ENCODE results near the gene KCNK4.

KCNK4 gene

GRCh38 chr11:64289002-64289564, 2.0 kb upstream of the KCNK4 start:
- in situ Hi-C loops (cut with MboI; ENCODE audit: low sequenced_read_pairs): no loop called here

DNA sequence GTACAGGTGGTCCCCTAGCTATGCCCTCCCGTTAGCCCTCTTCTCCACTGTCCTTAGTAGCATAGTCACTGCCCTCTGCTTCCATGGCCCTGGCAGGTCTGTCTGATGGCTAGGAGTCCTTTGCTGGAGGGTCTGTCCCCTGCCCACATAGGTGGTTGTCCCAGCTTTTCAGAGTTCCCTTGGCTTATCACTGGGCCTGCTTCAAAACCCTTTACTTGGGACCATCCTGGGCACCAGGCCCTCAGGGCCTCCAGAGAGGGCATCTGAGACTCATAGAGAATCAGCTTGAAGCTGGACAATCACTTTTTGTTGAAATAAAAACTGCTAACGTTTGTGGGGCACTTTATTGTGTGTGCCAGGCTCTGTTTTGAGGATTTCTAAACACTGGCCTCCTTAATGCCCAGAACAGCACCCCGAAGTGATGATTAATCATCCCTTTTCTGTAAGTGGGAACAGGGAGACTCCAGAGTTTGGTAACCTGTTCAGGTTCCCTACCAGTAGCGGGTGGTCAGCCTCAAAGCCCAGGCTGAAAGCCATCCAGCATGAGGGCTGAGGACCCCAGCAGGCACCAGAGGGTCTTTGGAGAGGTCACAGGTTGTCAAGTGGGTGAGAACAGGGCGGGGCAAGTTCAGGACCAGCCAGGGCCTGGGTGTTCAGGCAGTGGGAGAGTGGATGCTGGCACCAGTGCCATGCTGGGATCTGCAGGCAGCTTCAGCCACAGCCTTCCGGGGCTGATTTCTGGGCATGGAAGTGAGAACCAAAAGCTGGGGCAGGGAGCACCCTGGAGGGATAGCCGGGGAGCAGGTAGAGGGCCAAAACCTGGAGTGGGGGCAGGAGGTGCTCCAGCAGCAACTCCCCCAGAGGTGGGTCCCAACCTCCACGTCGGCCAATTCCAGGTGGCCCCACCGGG, 495 bp upstream of the KCNK4 start:
- in situ Hi-C loops (cut with MboI; ENCODE audit: low sequenced_read_pairs): no loop called here

DNA sequence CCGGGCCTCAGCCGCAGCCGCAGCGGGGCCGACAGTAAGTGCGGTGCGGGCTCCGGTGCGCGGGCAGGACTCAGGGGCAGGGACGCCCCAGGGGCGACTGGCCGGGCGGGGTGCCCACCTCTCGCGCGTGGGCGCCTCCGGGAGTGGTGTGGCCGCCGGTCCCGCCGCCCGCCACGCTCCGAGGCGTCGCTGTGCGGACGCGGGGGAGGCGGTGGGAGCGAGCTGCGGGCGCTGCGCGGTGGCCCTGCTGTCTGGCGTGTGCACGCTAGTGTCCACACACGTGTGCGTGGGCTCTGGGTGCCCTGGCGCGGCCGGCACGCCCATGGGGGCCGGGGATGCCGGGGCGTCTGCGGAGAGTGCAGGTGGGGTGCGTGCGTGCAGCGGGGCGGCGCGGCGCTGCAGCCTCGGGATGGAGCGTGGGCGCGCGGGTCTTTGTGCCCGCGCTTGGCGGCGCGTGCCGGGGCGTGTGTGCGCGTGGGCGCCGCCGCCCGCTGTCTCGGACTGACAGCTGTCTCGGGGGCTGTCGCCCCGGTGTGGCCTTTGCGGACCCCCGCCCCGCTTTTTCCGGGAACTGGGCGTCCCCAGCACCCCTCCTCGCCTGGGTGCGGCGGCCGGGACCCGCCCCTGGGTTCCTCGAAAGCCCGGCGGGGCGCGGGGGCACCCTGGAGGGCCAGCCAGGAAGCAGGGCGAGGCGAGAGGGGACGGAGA, 804 bp downstream of the KCNK4 start:
- in situ Hi-C loops (cut with MboI; ENCODE audit: low sequenced_read_pairs): no loop called here

GRCh38 chr11:64292460-64293254, 1.6 kb downstream of the KCNK4 start:
- in situ Hi-C loops (cut with MboI; ENCODE audit: low sequenced_read_pairs): no loop called here

- in situ Hi-C loops (cut with MboI; ENCODE audit: low sequenced_read_pairs): no loop called here
Measured at GRCh38 chr11:64294774-64295173, 3.7 kb downstream of the KCNK4 start.

DNA sequence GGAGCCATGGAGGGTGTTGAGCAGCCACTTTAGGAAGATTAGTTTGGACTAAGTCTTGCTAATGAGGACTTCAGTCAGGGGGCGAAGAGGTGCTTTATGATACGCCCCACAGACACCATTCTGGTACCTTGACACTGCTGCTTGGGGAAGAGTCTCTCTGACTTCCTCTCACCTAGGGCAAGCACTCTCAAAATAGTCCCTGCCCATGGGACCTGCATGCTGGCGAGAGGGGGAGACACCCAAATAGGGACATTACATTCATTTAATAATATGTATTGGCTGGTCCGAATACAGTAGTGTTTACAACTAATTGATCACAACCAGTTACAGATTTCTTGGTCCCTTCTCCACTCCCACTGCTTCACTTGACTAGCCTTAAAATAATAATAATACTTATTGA, 4.7 kb downstream of the KCNK4 start:
- in situ Hi-C loops (cut with MboI; ENCODE audit: low sequenced_read_pairs): no loop called here

GRCh38 chr11:64296236-64296635, 5.1 kb downstream of the KCNK4 start:
- in situ Hi-C loops (cut with MboI; ENCODE audit: low sequenced_read_pairs): no loop called here

DNA sequence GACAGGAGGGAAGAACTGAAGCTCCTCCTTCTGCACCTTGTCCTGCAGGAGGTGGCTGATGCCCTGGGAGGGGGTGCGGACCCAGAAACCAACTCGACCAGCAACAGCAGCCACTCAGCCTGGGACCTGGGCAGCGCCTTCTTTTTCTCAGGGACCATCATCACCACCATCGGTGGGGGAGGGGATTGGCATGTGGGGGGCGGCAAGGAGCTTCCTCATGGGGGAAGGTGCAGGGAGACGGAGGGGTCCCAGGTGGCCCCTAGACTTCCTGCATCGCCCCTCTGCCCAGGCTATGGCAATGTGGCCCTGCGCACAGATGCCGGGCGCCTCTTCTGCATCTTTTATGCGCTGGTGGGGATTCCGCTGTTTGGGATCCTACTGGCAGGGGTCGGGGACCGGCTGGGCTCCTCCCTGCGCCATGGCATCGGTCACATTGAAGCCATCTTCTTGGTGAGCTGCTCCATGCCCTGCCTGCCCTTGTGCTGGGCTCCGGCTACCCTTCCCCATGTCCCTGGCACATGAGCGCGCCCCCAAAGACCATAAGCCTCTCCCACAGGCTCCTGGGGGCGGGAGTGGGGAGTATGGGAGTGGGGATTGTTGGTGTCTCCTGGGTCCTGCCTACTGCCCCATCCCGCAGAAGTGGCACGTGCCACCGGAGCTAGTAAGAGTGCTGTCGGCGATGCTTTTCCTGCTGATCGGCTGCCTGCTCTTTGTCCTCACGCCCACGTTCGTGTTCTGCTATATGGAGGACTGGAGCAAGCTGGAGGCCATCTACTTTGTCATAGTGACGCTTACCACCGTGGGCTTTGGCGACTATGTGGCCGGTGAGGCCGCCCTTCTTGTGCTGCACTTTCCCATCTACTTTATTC, 6.0 kb downstream of the KCNK4 start:
- in situ Hi-C loops (cut with MboI; ENCODE audit: low sequenced_read_pairs): no loop called here

DNA sequence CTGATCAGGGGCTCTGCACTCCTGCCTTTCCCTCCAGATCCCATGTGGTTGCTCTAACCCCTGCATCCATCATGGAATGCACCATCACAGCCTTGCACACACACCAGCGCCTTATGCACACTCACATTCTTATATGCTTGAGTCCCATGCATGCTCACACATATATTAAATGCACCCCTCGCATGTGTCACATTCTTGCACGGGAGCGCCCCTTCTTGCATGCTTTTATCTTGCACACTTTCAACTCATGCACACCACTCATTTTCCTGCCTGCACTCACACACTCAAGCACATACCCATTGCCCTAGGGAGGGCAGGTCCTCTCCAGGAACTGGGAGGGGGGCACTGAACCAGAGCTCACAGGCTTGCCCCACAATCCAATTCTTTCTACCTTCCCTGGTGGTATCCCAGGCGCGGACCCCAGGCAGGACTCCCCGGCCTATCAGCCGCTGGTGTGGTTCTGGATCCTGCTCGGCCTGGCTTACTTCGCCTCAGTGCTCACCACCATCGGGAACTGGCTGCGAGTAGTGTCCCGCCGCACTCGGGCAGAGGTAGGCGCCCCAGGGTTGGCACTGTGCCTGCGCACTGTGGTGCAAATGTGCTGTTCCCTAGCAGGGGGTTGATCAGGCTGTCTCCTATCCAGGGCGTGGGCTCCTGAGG, 6.7 kb downstream of the KCNK4 start:
- in situ Hi-C loops (cut with MboI; ENCODE audit: low sequenced_read_pairs): no loop called here

DNA sequence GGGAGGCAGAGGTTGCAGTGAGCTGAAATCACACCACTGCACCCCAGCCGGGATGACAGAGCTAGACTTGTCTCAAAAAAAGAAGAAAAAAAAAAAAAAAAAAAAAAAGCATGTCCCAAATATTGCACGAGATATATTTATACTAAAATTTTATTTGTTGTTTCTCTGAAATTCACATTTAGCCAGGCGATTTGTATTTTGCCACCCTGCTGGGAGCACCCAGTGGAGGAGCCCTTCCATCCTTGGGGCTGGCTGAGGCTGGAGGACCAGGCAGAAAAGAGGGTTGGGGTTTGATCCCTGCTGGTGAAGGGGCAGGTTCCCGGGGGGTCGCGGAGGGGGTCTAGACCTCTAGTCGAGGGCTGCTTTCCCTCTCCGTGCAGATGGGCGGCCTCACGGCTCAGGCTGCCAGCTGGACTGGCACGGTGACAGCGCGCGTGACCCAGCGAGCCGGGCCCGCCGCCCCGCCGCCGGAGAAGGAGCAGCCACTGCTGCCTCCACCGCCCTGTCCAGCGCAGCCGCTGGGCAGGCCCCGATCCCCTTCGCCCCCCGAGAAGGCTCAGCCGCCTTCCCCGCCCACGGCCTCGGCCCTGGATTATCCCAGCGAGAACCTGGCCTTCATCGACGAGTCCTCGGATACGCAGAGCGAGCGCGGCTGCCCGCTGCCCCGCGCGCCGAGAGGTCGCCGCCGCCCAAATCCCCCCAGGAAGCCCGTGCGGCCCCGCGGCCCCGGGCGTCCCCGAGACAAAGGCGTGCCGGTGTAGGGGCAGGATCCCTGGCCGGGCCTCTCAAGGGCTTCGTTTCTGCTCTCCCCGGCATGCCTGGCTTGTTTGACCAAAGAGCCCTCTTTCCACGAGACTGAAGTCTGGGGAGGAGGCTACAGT, 8.1 kb downstream of the KCNK4 start:
- in situ Hi-C loops (cut with MboI; ENCODE audit: low sequenced_read_pairs): no loop called here

DNA sequence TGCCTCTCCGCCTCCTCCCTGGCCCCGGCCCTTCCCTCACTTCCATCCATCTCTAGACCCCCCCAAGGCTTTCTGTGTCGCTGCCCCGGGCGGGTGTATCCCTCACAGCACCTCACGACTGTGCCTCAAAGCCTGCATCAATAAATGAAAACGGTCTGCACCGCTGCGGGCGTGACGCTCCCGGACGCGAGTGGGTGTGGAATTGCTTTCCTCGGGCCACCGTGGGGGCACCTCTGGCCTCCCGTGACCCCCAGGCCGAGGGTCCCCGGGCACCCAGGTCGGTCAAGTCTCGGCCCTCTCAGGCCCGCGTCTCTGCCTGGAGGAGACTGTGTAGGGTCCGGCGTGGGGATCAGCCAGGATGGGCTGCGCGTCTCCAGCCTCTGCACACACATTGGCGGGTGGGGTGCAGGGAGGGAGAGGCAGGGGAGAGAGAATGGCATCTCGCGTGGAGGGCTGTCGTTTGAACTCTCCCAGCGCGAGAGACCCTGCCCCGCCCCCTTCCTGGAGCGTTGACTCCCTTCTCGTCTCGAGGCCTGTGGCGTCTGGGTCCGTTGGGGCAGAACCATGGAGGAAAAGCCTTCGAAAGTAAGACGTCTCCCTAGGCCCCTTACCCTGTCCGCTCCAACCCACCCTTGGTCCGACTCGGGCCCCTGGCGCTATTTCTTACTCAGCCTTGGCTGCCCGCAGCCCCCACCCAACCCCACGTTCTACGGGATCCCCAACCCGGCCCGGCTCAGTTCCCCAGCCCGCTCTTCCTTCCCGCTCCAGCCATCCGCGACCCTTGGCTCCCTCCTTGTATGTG, 8.9 kb downstream of the KCNK4 start, which contains the start of gene CATSPERZ:
TSS of gene CATSPERZ (plus strand) at position 512 of the 802 bp plus-strand sequence. CDS start at position 565, 53 bp downstream.
- in situ Hi-C loops (cut with MboI; ENCODE audit: low sequenced_read_pairs): no loop called here

GRCh38 chr11:64303109-64304031, 12.3 kb downstream of the KCNK4 start:
- in situ Hi-C loops (cut with MboI; ENCODE audit: low sequenced_read_pairs): no loop called here

DNA sequence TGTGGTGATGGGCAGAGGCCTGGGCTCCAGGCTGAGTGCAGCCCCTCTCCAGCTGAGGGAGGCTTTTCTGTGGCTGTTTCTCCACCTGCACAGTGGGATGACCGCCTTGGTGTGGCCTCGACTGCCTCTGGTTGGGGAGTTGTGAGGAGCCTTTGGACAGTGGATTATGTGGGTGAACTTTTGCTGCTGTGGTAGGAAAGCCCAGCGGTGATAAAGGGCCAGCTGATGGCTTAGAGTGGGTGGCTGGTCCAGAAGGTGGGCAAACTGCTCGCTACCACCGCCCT, 12.9 kb downstream of the KCNK4 start:
- in situ Hi-C loops (cut with MboI; ENCODE audit: low sequenced_read_pairs): no loop called here

DNA sequence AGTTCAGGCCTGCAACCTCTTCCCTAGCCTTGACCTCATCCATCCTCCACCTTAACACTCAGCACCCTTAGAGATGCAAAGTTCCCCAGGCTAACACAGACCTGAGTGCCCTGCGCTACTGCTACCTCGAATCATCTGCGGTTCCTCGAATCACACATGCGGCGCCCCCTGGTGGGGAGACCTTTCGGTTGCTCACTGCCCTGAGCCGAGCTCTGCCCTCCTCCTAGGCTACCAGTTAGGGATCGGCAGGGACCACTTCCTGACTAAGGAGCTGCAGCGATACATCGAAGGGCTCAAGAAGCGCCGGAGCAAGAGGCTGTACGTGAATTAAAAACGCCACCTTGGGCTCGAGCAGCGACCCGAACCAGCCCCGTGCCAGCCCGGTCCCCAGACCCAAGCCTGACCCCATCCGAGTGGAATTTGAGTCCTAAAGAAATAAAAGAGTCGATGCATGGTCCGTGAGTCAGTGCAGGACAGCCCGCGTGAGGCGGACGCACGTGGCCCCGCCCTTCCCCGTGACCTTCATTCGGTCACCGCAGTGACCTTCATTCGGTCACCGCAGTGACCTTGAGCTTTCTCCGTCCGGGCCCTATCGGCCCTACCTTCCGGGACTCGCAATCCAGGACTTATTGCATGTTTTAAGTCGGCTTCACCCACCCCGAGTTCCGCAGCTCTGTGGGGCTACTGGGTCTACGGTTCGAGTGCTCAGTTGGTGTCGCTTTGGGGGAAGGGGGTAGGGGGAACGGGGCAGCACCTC, 13.4 kb downstream of the KCNK4 start:
- in situ Hi-C loops (cut with MboI; ENCODE audit: low sequenced_read_pairs): no loop called here

GRCh38 chr11:64305075-64305690, 14.1 kb downstream of the KCNK4 start, which contains the start of gene ESRRA:
TSS of gene ESRRA (plus strand) at chr11:64305524. CDS start at chr11:64307180, 1,656 bp downstream.
- in situ Hi-C loops (cut with MboI; ENCODE audit: low sequenced_read_pairs): no loop called here

Measured in hTERT RPE-1 (cell line).